GM12891 (cell line): ENCODE results near the gene CPHXL2.

Experiments used
- PAX5 ChIP-seq: IDR thresholded peaks from 2 replicates; pipeline ENCODE4 v1.6.1; 2011; ENCODE audit warnings: low read length, moderate library complexity, mild to moderate bottlenecking; ENCODE audit not compliant: insufficient read depth, severe bottlenecking
- POLR2A ChIP-seq: IDR thresholded peaks from 2 replicates; pipeline ENCODE4 v1.6.1; 2011; ENCODE audit warnings: low read depth, low read length, control low read depth
- POLR2AphosphoS5 ChIP-seq: IDR thresholded peaks from 2 replicates; pipeline ENCODE4 v1.6.1; 2011; ENCODE audit warnings: low read depth, low read length, control low read depth
- POU2F2 ChIP-seq: IDR thresholded peaks from 2 replicates; pipeline ENCODE4 v1.6.1; 2011; ENCODE audit warnings: low read depth, mild to moderate bottlenecking, control low read depth, low read length, moderate library complexity
- TAF1 ChIP-seq: IDR thresholded peaks from 2 replicates; pipeline ENCODE4 v1.6.1; 2011; ENCODE audit warnings: low read depth, low read length, control low read depth

DNA sequence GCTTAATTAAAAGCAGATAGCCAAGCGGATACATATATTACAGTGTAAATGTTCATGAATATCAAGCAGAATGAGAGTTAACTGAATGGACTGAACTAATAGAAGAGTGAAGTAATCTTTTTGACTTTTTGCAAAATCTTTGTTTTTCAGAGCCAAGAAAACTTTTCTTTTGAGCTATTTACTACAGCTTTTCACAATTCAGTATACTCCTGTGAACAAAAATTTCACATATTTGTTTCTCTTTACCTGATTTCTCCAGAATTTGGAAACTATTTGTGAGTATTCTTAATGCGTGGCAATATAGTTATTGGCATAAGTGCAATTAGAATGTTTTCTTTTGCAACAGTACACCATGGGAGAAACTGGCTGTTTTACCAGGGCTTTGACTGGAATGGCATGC lies 33.5 kb upstream of the CPHXL2 start:
- no peak for TF ChIP-seq POLR2A
- TF ChIP-seq TAF1: no peak
- no peak for TF ChIP-seq POLR2AphosphoS5
- no peak for TF ChIP-seq POU2F2
- TF ChIP-seq PAX5: no peak
